ENCODE data around the gene C1QTNF5. TPM values are rescaled to one million over a fixed set of nuclear protein-coding genes. Genes with fewer than 3 reads are reported as not detected.

C1QTNF5 gene
- total RNA-seq, 2 experiments from 2014 or later: not detected

DNA sequence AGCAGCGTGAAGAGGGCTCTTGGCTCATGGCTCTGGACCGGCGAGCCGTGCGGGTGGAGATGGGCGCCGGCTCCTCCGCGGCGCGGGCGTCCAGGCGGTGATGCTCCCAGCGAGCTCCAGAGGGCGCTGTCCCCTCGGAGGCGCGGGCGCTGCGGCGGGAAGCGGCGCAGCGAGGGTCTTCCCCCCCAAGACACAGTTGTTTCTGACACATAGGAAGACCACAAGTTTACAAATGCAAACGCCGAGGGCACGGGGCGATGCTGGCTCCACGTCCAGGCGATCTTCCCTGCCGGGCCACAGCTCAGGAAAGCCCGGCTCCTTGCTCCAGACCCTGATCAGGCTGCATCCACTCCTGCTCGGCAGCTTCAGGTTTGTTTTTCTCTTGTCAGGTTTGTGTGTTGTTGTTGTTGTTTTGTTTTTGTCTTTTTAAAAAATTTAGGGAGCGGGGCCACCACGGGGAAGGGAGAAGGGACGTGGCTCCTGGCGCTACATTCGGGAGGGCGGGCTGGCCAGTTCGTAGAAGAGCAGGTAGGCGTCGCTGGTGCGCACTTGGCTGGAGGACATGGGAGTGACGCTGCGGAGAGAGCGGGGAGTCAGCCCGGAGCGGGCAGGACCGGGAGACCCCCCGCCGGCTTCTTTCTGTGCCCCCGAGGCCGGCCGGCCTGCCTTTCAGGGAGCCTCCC lies 15.8 kb upstream of the C1QTNF5 start:
- Mint-ChIP-seq H3K27me3 (peaks cover 21% of the 10 kb centered on the region), H3K36me3 (ENCODE audit: low read depth) (no peaks in the 10 kb centered on the region), H3K9me3 (no peaks in the 10 kb centered on the region), H3K4me1 (ENCODE audit: low read depth) (peaks cover 8% of the 10 kb centered on the region), H3K27ac (peak overlapping the region; percentile 41), H3K4me3 (peak overlapping the region; percentile 77)
- intact Hi-C loops (cut with micrococcal nuclease): loop anchor here (2.0 kb wide), 1 partner anchor 118 kb away; no protein-coding TSS in a partner anchor
- ChIA-PET CTCF (interaction anchor here (0.7 to 9.0 kb wide), 42 partner anchors 8 to 216 kb away, joined by 3 to 241 read pairs (median 4); partner anchors contain the start of genes C1QTNF5, CBL, MFRP and NLRX1), POLR2A (interaction anchor here (0.7 to 1.6 kb wide), 3 partner anchors 19 to 262 kb away, joined by 3 to 5 read pairs (median 3); no protein-coding TSS in a partner anchor)
- TF ChIP-seq, protein P1, sequence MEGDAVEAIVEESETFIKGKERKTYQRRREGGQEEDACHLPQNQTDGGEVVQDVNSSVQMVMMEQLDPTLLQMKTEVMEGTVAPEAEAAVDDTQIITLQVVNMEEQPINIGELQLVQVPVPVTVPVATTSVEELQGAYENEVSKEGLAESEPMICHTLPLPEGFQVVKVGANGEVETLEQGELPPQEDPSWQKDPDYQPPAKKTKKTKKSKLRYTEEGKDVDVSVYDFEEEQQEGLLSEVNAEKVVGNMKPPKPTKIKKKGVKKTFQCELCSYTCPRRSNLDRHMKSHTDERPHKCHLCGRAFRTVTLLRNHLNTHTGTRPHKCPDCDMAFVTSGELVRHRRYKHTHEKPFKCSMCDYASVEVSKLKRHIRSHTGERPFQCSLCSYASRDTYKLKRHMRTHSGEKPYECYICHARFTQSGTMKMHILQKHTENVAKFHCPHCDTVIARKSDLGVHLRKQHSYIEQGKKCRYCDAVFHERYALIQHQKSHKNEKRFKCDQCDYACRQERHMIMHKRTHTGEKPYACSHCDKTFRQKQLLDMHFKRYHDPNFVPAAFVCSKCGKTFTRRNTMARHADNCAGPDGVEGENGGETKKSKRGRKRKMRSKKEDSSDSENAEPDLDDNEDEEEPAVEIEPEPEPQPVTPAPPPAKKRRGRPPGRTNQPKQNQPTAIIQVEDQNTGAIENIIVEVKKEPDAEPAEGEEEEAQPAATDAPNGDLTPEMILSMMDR (IDR thresholded peaks at IDR 0.05): peak; percentile 100
- DNase-seq: peak; percentile 80
- ATAC-seq: peak; percentile 90

DNA sequence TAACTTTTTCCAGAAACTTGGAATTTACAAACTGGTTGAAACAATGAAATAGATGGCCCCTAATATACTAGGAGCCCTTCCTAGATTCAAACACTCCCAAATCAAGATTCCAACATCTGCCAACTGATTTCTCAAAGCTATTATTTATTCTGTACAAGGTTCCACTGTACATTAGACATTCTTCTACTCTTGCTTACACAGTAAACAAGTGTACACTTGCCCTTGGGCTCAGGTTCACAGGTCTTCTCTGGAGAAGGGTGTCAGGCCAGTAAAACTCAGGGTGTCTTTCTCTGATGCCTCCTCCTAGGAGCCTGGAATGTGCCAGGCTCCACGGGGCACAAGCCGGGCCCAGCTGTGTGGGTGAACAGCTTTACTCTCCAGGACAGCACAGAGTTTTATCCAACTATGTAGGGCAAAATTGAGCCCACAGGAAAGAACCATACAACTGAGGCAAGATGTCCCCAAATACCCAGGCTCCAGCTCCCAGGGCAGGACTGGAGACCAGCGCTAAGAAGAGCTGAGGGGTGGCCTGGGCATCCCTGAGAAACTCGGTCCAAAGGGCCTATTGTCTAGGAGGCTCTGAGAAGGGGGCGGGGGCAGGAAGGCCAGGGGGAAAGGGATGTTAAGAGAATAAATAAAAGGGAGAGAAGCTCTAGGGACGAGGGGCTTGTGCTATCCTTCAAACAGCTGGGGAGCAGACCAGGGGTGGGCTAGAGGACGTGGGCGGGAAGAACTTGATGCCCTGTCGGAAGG lies 14.6 kb upstream of the C1QTNF5 start:
- TF ChIP-seq, protein P1 (IDR thresholded peaks at IDR 0.05): no peak
- intact Hi-C loops (cut with micrococcal nuclease): no loop called here
- no peak overlapping the region for H3K27ac Mint-ChIP-seq
- no peaks in the 10 kb centered on the region for H3K36me3 Mint-ChIP-seq (ENCODE audit: low read depth)
- H3K9me3 Mint-ChIP-seq: no peaks in the 10 kb centered on the region
- H3K4me3 Mint-ChIP-seq: no peak overlapping the region
- peaks cover 8% of the 10 kb centered on the region for H3K4me1 Mint-ChIP-seq (ENCODE audit: low read depth)
- DNase-seq (no peak), ATAC-seq (no peak)
- peaks cover 23% of the 10 kb centered on the region for H3K27me3 Mint-ChIP-seq
- ChIA-PET CTCF (interaction anchor here (1.1 to 9.0 kb wide), 21 partner anchors 9 to 194 kb away, joined by 3 to 241 read pairs (median 9); partner anchors contain the start of genes C1QTNF5, CBL, MFRP and RNF26), POLR2A (interaction anchor here (1.6 kb wide), 1 partner anchor 21 kb away, joined by 5 read pairs; no protein-coding TSS in a partner anchor)

DNA sequence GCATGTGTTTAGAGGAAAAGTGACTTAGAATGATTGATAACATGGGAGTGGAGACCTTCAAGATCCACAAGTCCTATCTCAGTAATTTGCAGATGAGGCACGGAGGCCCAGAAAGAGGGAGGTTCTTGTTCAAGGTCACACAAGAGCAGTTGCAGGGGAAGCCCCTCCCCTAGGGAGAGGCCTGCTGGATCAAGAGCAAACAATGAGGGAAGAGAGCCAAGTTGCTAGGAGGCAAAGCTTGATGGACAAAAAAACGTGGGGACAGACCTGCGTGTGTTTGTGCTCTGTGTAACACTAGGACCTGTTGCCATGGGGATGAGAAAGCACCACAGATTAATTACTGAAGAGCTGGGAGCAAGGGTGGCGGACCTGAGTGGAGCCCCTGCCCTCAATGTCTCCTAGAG lies 12.2 kb upstream of the C1QTNF5 start:
- no peak for DNase-seq
- ATAC-seq: no peak
- Mint-ChIP-seq H3K36me3 (ENCODE audit: low read depth) (no peaks in the 10 kb centered on the region), H3K27me3 (peaks cover 23% of the 10 kb centered on the region), H3K4me1 (ENCODE audit: low read depth) (peaks cover 11% of the 10 kb centered on the region), H3K9me3 (no peaks in the 10 kb centered on the region), H3K4me3 (no peak overlapping the region), H3K27ac (no peak overlapping the region)
- CTCF ChIA-PET: interaction anchor here (0.7 to 3.0 kb wide), 7 partner anchors 9 to 181 kb away, joined by 3 to 11 read pairs (median 3); partner anchors contain the start of genes C1QTNF5 and USP2
- POLR2A ChIA-PET: no interaction called here
- TF ChIP-seq, protein P1 (IDR thresholded peaks at IDR 0.05): no peak
- intact Hi-C loops (cut with micrococcal nuclease): no loop called here

DNA sequence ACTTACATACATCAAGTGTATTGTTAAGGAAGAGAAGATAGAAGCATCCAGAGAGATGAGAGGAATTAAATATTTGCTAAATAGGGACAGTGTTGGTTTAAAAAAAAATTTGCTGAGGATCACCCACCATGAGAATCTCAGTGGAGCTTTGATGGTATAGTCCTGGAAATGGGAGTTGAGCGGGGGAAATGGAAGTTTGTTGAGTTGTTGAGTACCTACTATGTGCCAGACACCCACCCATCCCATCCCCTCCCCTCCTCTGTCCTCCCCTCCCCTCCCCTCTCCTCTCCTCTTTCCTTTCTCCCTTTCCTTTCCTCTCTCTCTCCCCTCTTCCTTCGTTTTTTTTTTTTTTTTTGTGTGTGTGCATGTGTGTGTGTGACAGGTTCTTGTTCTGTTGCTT lies 10.5 kb upstream of the C1QTNF5 start:
- POLR2A ChIA-PET: interaction anchor here (0.9 to 1.3 kb wide), 2 partner anchors 14 to 379 kb away, joined by 3 to 4 read pairs; no protein-coding TSS in a partner anchor
- H3K27me3 Mint-ChIP-seq: peaks cover 22% of the 10 kb centered on the region
- no peak for ATAC-seq

More for the DNA sequence above, 10.5 kb upstream of the C1QTNF5 start:
- no peak for DNase-seq
- Mint-ChIP-seq H3K36me3 (ENCODE audit: low read depth) (no peaks in the 10 kb centered on the region), H3K27ac (no peak overlapping the region), H3K4me3 (no peak overlapping the region), H3K9me3 (no peaks in the 10 kb centered on the region), H3K4me1 (ENCODE audit: low read depth) (peaks cover 8% of the 10 kb centered on the region)
- intact Hi-C loops (cut with micrococcal nuclease): no loop called here
- TF ChIP-seq, protein P1 (IDR thresholded peaks at IDR 0.05): no peak
- CTCF ChIA-PET: interaction anchor here (0.6 to 3.0 kb wide), 2 partner anchors 11 to 13 kb away, joined by 3 to 11 read pairs; partner anchors contain the start of gene C1QTNF5

Measured in activated CD8-positive, alpha-beta T cell treated with anti-CD3 and anti-CD28 coated beads for 36 hours (primary cell).